Natural killer cell treated with Interleukin-12 subunit alpha and Interleukin-12 subunit beta and Interleukin-15 and Interleukin-18, amount 100 ng/mL, for 72 hours (primary cell): ENCODE data around the gene JARID2. TPM values are rescaled to one million over a fixed set of nuclear protein-coding genes. Genes with fewer than 3 reads are reported as not detected.

Experiments
- ATAC-seq, 2 donors: fragments of 150-1000 bp; cut with Tn5 transposase in 1 of 2; sonication (Bioruptor Pico), chemical (Tn5 transposase) in 1 of 2; 2 replicates each; pipeline ENCODE4 v1.10.0; 2021
- DNase-seq: peaks from one replicate; pipeline ENCODE4 v3.0.0; 2022; ENCODE audit warnings: low spot score
- H3K27ac Mint-ChIP-seq, 2 donors: 1 replicate in 1 of 2; 2 replicates in 1 of 2; pipeline ENCODE4 v1.8.0; 2022; ENCODE audit warnings: mixed read lengths in 2 of 2, mild to moderate bottlenecking in 1 of 2, moderate library complexity in 1 of 2
- H3K27me3 Mint-ChIP-seq, 2 donors: 1 replicate in 1 of 2; 2 replicates in 1 of 2; pipeline ENCODE4 v1.8.0; 2022; ENCODE audit warnings: mixed read lengths in 2 of 2
- H3K36me3 Mint-ChIP-seq: one replicate; pipeline ENCODE4 v1.8.0; 2022; ENCODE audit warnings: mixed read lengths
- H3K4me1 Mint-ChIP-seq, 2 donors: 1 replicate in 1 of 2; 2 replicates in 1 of 2; pipeline ENCODE4 v1.8.0; 2022; ENCODE audit warnings: low read depth in 2 of 2, mixed read lengths in 2 of 2, mild to moderate bottlenecking in 1 of 2
- H3K4me3 Mint-ChIP-seq: one replicate; pipeline ENCODE4 v1.8.0; 2022; ENCODE audit warnings: mixed read lengths
- H3K9me3 Mint-ChIP-seq: 2 replicates; pipeline ENCODE4 v1.8.0; 2022; ENCODE audit warnings: mixed read lengths
- total RNA-seq, 2 donors: library from RNA; stranded (reverse); gene quantifications; one replicate each; pipeline ENCODE4 v1.2.3, GENCODE V29; 2022

The JARID2 gene
- total RNA-seq, 2 donors from 2014 or later: 28.6 to 34.9 TPM

GRCh38 chr6:15324427-15324985, 78.6 kb downstream of the JARID2 start:
- H3K27me3 Mint-ChIP-seq: no peaks in the 10 kb centered on the region
- H3K36me3 Mint-ChIP-seq: no peaks in the 10 kb centered on the region
- peak overlapping the region in 1 of 2 donors; percentile 68 for H3K27ac Mint-ChIP-seq

GRCh38 chr6:15325540-15325955, 79.7 kb downstream of the JARID2 start:
- H3K27me3 Mint-ChIP-seq: no peaks in the 10 kb centered on the region
- peak overlapping the region; percentile 68 to 91 for H3K27ac Mint-ChIP-seq
- H3K4me1 Mint-ChIP-seq: peaks cover 77 to 84% of the 10 kb centered on the region in 2 donors
- H3K9me3 Mint-ChIP-seq: no peaks in the 10 kb centered on the region
- peak overlapping the region; percentile 55 for H3K4me3 Mint-ChIP-seq
- DNase-seq (peak; percentile 68), ATAC-seq (peak; percentile 40 to 79)
- no peaks in the 10 kb centered on the region for H3K36me3 Mint-ChIP-seq

More at GRCh38 chr6:15324427-15324985, 78.6 kb downstream of the JARID2 start:
- Mint-ChIP-seq H3K4me3 (no peak overlapping the region), H3K4me1 (peaks cover 74 to 84% of the 10 kb centered on the region in 2 donors), H3K9me3 (no peaks in the 10 kb centered on the region)
- DNase-seq (no peak), ATAC-seq (no peak)

GRCh38 chr6:15326067-15326614, 80.3 kb downstream of the JARID2 start:
- H3K27ac Mint-ChIP-seq: peak overlapping the region; percentile 70 to 91
- H3K9me3 Mint-ChIP-seq: no peaks in the 10 kb centered on the region
- H3K4me1 Mint-ChIP-seq: peaks cover 78 to 85% of the 10 kb centered on the region in 2 donors
- H3K36me3 Mint-ChIP-seq: no peaks in the 10 kb centered on the region
- H3K27me3 Mint-ChIP-seq: no peaks in the 10 kb centered on the region
- ATAC-seq (peak; percentile 84 to 86), DNase-seq (no peak)
- H3K4me3 Mint-ChIP-seq: peak overlapping the region; percentile 67

- H3K9me3 Mint-ChIP-seq: no peaks in the 10 kb centered on the region
- H3K4me3 Mint-ChIP-seq: peak overlapping the region; percentile 67
- H3K4me1 Mint-ChIP-seq: peaks cover 77 to 81% of the 10 kb centered on the region in 2 donors
- ATAC-seq: peak in 1 of 2 donors; percentile 28
- H3K27me3 Mint-ChIP-seq: no peaks in the 10 kb centered on the region
- peak overlapping the region; percentile 70 to 91 for H3K27ac Mint-ChIP-seq
- no peak for DNase-seq
- H3K36me3 Mint-ChIP-seq: no peaks in the 10 kb centered on the region
Measured at GRCh38 chr6:15327271-15327670, 81.4 kb downstream of the JARID2 start.

GRCh38 chr6:15329197-15329671, 83.4 kb downstream of the JARID2 start:
- H3K27ac Mint-ChIP-seq: peak overlapping the region; percentile 77 to 90
- no peaks in the 10 kb centered on the region for H3K27me3 Mint-ChIP-seq
- peaks cover 76 to 77% of the 10 kb centered on the region in 2 donors for H3K4me1 Mint-ChIP-seq
- ATAC-seq: no peak
- H3K9me3 Mint-ChIP-seq: no peaks in the 10 kb centered on the region
- H3K36me3 Mint-ChIP-seq: no peaks in the 10 kb centered on the region
- H3K4me3 Mint-ChIP-seq: peak overlapping the region; percentile 53
- DNase-seq: no peak

- Mint-ChIP-seq H3K4me1 (peaks cover 78 to 82% of the 10 kb centered on the region in 2 donors), H3K36me3 (no peaks in the 10 kb centered on the region), H3K4me3 (peak overlapping the region; percentile 53), H3K27ac (peak overlapping the region; percentile 77 to 90), H3K27me3 (no peaks in the 10 kb centered on the region), H3K9me3 (no peaks in the 10 kb centered on the region)
- DNase-seq: no peak
- peak in 1 of 2 donors; percentile 58 for ATAC-seq
Measured at GRCh38 chr6:15330174-15330944, 84.5 kb downstream of the JARID2 start.

GRCh38 chr6:15331143-15331542, 85.3 kb downstream of the JARID2 start:
- no peaks in the 10 kb centered on the region for H3K9me3 Mint-ChIP-seq
- no peaks in the 10 kb centered on the region for H3K27me3 Mint-ChIP-seq
- ATAC-seq: peak; percentile 83 to 86
- H3K4me1 Mint-ChIP-seq: peaks cover 77 to 82% of the 10 kb centered on the region in 2 donors
- DNase-seq: peak; percentile 71
- peak overlapping the region; percentile 77 to 90 for H3K27ac Mint-ChIP-seq
- H3K36me3 Mint-ChIP-seq: no peaks in the 10 kb centered on the region
- peak overlapping the region; percentile 53 for H3K4me3 Mint-ChIP-seq

- ATAC-seq (no peak), DNase-seq (no peak)
- Mint-ChIP-seq H3K9me3 (no peaks in the 10 kb centered on the region), H3K4me1 (peaks cover 72 to 78% of the 10 kb centered on the region in 2 donors), H3K27ac (peak overlapping the region; percentile 77 to 90), H3K4me3 (peak overlapping the region; percentile 53), H3K36me3 (no peaks in the 10 kb centered on the region), H3K27me3 (no peaks in the 10 kb centered on the region)
Measured at GRCh38 chr6:15331629-15332251, 85.9 kb downstream of the JARID2 start.

GRCh38 chr6:15332446-15332845, 86.6 kb downstream of the JARID2 start:
- peak overlapping the region in 1 of 2 donors; percentile 35 for H3K27ac Mint-ChIP-seq
- DNase-seq: no peak
- H3K36me3 Mint-ChIP-seq: no peaks in the 10 kb centered on the region
- no peak for ATAC-seq
- H3K9me3 Mint-ChIP-seq: no peaks in the 10 kb centered on the region
- no peak overlapping the region for H3K4me3 Mint-ChIP-seq
- H3K4me1 Mint-ChIP-seq: peaks cover 73 to 78% of the 10 kb centered on the region in 2 donors
- no peaks in the 10 kb centered on the region for H3K27me3 Mint-ChIP-seq

- DNase-seq (no peak), ATAC-seq (no peak)
- Mint-ChIP-seq H3K4me1 (peaks cover 66 to 73% of the 10 kb centered on the region in 2 donors), H3K4me3 (no peak overlapping the region), H3K27me3 (no peaks in the 10 kb centered on the region), H3K27ac (peak overlapping the region; percentile 31 to 65), H3K9me3 (no peaks in the 10 kb centered on the region), H3K36me3 (no peaks in the 10 kb centered on the region)
Measured at GRCh38 chr6:15335385-15335784, 89.5 kb downstream of the JARID2 start.

GRCh38 chr6:15335916-15336315, 90.0 kb downstream of the JARID2 start:
- ATAC-seq (no peak), DNase-seq (no peak)
- no peaks in the 10 kb centered on the region for H3K9me3 Mint-ChIP-seq
- H3K4me1 Mint-ChIP-seq: peaks cover 67 to 73% of the 10 kb centered on the region in 2 donors
- H3K4me3 Mint-ChIP-seq: no peak overlapping the region
- no peaks in the 10 kb centered on the region for H3K27me3 Mint-ChIP-seq
- H3K27ac Mint-ChIP-seq: peak overlapping the region; percentile 31 to 65
- H3K36me3 Mint-ChIP-seq: no peaks in the 10 kb centered on the region

GRCh38 chr6:15336900-15337560, 91.2 kb downstream of the JARID2 start:
- ATAC-seq: no peak
- H3K27ac Mint-ChIP-seq: peak overlapping the region; percentile 33 to 39
- H3K9me3 Mint-ChIP-seq: no peaks in the 10 kb centered on the region
- no peaks in the 10 kb centered on the region for H3K27me3 Mint-ChIP-seq
- peaks cover 63 to 79% of the 10 kb centered on the region in 2 donors for H3K4me1 Mint-ChIP-seq
- peak overlapping the region; percentile 53 for H3K4me3 Mint-ChIP-seq
- no peak for DNase-seq
- H3K36me3 Mint-ChIP-seq: no peaks in the 10 kb centered on the region

GRCh38 chr6:15337582-15337981, 91.7 kb downstream of the JARID2 start:
- Mint-ChIP-seq H3K27ac (peak overlapping the region; percentile 33 to 39), H3K9me3 (no peaks in the 10 kb centered on the region), H3K27me3 (no peaks in the 10 kb centered on the region), H3K4me1 (peaks cover 66 to 78% of the 10 kb centered on the region in 2 donors), H3K36me3 (no peaks in the 10 kb centered on the region), H3K4me3 (peak overlapping the region; percentile 10)
- no peak for DNase-seq
- ATAC-seq: no peak
